Esophagus muscularis mucosa (tissue), 4 donors: ENCODE data around the gene DIS3L.

ENCODE experiments used
- EP300 ChIP-seq: sonication (generic); formaldehyde crosslinking; IDR thresholded peaks from one replicate; pipeline ENCODE4 v1.6.1; 2017; ENCODE audit warnings: antibody characterized with exemption
- POLR2A ChIP-seq: fragments of 450-650 bp; IDR thresholded peaks from one replicate; pipeline ENCODE4 v1.6.1; 2017; ENCODE audit warnings: antibody characterized with exemption, moderate library complexity, mild to moderate bottlenecking, low read depth
- POLR2AphosphoS5 ChIP-seq, 2 donors: sonication (generic); formaldehyde crosslinking; IDR thresholded peaks; one replicate each; pipeline ENCODE4 v1.6.1; 2017; ENCODE audit warnings: antibody characterized with exemption in 2 of 2
- TF ChIP-seq, protein P1 (sequence below), 3 experiments: fragments of 200-600 bp in 2 of 3; fragments of 450-650 bp in 1 of 3; sonication (generic) in 2 of 3; IDR thresholded peaks; one replicate each; pipeline ENCODE4 v1.5.1; 2017 to 2019; ENCODE audit warnings: antibody characterized with exemption in 3 of 3, mild to moderate bottlenecking in 2 of 3, moderate library complexity in 1 of 3

- TF ChIP-seq, protein P1, sequence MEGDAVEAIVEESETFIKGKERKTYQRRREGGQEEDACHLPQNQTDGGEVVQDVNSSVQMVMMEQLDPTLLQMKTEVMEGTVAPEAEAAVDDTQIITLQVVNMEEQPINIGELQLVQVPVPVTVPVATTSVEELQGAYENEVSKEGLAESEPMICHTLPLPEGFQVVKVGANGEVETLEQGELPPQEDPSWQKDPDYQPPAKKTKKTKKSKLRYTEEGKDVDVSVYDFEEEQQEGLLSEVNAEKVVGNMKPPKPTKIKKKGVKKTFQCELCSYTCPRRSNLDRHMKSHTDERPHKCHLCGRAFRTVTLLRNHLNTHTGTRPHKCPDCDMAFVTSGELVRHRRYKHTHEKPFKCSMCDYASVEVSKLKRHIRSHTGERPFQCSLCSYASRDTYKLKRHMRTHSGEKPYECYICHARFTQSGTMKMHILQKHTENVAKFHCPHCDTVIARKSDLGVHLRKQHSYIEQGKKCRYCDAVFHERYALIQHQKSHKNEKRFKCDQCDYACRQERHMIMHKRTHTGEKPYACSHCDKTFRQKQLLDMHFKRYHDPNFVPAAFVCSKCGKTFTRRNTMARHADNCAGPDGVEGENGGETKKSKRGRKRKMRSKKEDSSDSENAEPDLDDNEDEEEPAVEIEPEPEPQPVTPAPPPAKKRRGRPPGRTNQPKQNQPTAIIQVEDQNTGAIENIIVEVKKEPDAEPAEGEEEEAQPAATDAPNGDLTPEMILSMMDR (IDR thresholded peaks at IDR 0.05): no peak
- no peak for TF ChIP-seq POLR2AphosphoS5 (IDR thresholded peaks at IDR 0.05)
- no peak for TF ChIP-seq POLR2A
- TF ChIP-seq EP300: no peak
Measured at GRCh38 chr15:66278671-66279070, 14.7 kb upstream of the DIS3L start.
